GM10266 (cell line): ENCODE measurements around the gene SLC9A9.

Source experiments
- DNase-seq: peaks from one replicate; pipeline ENCODE4 v3.0.0; 2012; ENCODE audit errors: extremely low spot score
- TF ChIP-seq, protein P1 (sequence below): IDR thresholded peaks from 2 replicates; pipeline ENCODE4 v1.5.1; 2012; ENCODE audit warnings: mild to moderate bottlenecking, low read depth; ENCODE audit not compliant: control insufficient read depth, insufficient read depth; ENCODE audit errors: missing control alignments

Gene SLC9A9

DNA sequence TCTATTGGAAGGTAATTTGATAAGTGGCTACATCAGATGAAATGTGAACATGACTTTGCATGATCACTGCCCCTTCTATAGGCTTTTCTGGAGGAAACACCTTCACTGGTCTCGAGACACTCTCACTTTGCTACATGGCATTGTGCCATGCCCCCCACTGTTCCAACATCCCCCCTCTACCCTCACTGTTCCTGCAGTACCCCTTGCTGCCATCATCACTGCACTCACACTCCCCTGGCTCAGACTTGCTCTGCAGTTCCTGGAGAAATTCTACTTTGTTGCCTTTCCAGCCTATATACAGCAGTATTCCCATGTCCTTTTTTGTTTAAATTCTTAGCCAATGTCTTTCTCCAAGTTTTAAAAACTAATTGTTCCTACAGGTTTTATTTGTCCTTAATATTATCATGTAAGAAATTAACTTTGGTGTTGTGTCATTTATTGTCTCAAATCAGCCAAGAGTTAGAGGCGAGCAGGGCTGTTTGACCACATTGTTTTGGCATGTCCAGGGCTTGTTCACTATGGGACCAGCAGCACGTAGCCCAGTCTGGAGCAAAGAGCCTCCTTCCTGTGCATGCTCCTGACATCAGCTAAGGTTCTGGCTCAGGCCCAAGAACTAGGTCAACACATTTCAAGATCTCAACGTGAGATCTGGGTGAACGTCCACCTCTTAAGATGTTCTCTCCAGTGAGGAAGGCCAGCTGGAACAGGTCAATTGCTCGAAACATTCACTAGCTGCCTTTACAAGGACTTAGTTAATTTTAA lies 246.4 kb downstream of the SLC9A9 start:
- DNase-seq: no peak
- TF ChIP-seq, protein P1, sequence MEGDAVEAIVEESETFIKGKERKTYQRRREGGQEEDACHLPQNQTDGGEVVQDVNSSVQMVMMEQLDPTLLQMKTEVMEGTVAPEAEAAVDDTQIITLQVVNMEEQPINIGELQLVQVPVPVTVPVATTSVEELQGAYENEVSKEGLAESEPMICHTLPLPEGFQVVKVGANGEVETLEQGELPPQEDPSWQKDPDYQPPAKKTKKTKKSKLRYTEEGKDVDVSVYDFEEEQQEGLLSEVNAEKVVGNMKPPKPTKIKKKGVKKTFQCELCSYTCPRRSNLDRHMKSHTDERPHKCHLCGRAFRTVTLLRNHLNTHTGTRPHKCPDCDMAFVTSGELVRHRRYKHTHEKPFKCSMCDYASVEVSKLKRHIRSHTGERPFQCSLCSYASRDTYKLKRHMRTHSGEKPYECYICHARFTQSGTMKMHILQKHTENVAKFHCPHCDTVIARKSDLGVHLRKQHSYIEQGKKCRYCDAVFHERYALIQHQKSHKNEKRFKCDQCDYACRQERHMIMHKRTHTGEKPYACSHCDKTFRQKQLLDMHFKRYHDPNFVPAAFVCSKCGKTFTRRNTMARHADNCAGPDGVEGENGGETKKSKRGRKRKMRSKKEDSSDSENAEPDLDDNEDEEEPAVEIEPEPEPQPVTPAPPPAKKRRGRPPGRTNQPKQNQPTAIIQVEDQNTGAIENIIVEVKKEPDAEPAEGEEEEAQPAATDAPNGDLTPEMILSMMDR: no peak

DNA sequence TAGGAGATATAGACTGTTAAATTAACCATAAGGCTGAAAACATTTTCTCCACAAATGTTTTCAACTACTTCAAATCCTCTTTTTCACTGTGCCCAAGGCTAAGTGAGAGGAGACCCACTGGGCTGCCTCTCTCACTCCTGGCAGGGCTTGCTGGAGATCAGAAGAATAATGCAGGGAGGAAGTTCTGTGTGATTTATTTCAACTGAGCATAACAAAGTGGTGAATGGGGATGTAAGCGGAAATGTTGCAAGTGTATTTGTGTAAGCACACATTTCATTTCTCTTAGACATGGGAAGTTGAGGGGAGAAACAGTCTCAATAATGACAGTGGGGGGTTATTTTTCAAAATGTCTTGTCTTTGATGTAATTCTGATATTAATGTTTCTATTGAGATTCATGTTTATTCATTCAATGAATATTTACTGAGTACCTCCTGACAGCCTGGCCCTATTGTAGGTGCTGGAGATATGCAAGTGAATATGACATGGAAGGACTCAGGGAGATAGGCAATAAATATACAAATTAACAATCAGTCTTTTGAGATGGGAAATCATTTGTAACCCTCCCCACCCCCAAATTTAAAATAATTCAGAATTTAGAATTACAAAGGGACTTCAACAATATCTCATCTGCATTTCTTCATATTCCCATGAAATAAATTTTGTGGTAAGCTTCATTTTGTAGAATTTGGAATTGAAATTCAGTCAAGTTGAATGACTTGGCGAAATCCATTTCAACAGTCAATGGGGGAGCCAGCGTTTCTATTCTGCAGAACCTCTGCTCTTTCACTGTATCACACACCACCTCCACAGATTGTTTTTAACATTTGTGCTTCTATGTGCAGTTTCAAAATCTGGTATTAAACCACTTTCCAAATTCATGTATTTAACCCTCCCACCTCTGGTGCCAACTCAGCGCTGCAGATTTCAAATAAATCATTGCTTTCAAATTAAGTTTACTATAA lies 247.2 kb downstream of the SLC9A9 start:
- TF ChIP-seq, protein P1: no peak
- no peak for DNase-seq

DNA sequence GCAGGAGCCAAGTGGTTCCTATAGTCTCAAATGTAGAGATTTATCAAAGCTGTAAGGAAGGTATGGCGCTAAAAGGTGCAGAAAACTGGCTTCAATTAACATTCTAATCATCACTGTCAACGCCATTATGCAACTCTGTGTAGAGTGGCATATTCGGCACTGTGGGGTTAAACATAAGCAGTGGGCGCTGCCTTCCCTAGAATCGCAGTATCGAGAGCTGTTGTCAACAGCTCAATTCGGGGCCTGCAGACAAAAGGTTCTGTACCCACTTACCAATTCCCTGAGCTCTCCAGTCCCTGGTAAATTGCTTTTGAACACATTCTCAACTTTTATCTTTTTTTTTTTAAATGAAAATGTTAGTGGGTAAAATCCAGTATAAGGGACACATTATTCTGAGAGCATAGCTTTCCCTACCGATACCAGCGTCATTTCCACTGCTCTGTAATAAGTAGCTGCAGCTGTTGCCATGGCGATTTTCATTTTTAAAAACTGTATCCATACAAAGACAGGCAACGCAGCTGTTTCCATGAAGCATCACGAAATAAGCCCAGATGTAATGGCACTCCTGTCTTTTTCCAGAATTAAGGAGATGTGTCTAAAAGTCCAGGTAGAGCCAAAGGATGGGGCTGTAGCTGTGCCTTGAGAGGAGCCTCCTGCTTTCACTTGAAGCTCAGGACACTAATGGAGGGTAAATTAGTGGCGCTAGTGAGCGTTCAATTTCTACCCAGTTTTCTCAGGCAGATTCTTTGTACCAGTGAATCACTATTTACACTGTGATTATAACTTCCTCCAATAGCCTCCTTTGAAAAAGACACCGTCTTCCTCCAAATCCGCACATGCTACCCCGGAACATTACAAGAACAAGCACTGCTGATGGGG lies 250.3 kb downstream of the SLC9A9 start:
- DNase-seq: no peak
- TF ChIP-seq, protein P1: no peak

DNA sequence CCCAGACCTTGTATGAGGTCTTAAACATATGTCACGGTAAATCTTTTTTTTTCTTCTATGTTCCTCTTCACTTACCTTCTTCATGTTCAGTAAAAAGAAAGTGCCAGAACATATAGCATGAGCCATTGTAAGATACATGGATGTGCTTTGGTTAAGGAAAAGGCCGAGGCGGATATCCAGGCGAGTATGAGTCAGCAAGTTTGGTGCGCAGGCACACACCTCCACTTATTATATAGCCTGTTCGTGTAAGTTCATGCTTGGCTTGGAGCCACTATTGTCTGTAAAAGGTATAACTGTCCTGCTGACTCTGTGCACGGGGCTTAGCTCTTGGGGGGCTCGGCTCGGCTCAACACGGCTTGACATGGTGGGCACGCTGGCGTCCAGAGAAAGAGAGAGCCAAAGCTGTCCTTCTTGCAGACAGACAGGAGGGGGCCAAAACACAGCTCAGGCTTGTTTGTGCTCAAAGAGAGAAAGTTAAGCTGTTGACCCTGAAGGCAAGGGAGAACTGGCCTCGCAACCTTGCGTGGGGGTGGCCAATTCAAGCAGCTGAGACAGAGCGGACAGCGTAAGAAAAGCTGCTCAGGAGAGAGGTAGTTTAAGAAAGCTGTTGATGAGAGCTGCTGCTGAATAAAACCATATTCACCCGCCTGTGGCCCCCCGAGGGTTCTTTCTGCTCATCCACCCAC lies 251.2 kb downstream of the SLC9A9 start:
- no peak for DNase-seq
- TF ChIP-seq, protein P1: no peak

DNA sequence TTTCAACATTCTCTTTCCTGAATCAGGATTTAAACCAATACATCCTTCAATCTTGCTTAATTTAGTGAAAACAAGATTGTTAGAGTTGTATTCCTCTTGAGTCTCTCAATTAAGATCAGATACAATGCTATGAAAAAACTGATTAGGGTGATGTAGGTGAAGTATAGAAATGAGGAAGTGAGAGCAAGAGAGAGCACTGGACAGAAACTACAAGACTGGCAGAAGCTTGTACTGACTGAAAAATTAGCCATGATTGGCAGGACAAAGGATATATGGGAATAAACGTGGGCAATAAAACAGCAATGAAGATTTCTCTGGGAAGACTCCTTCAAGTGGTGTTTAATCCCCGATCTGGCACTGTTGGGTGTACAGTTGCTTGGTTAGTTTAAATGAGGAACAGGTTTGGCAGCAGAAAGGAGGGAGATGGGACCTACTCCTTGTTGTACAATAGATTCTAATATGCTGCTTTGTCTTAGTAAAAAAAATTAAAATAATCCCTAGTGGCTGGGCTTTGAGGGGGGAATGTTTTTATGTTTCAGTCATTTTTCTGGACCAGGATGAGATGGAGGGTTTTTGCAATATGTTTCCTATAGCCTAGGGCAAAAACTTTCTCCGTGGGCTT lies 252.7 kb downstream of the SLC9A9 start:
- no peak for DNase-seq
- TF ChIP-seq, protein P1: no peak

DNA sequence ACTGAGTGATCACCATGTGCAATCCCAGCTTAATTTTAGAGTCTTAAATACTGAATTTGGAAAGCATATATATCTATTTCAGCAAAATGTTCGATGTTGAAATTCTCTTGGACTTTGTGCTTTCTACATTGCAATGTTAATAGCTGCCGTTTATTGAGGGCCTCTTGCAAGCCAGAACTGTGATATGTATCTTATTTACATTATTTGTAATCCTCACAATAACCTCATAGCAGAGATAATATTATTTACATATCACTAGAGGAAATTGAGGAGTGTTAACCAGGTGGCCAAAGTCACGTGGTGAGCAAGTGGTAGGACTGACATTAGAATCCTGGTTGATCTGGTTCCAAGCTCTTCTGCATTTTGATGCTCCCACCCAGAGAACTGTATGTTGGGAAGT lies 254.1 kb downstream of the SLC9A9 start:
- DNase-seq: no peak

More for the DNA sequence above, 254.1 kb downstream of the SLC9A9 start:
- TF ChIP-seq, protein P1: no peak
